GM19240 (cell line): ENCODE data around the gene LEF1.
"Not testable (repeated sequence)": the region's sequence is repeated elsewhere in the genome, so short reads cannot be mapped to it uniquely, and the experiment has no call there.

Source experiments
- DNase-seq: peaks from one replicate; pipeline ENCODE4 v3.0.0; 2011; ENCODE audit warnings: low spot score; ENCODE audit not compliant: insufficient read length

LEF1 gene

DNA sequence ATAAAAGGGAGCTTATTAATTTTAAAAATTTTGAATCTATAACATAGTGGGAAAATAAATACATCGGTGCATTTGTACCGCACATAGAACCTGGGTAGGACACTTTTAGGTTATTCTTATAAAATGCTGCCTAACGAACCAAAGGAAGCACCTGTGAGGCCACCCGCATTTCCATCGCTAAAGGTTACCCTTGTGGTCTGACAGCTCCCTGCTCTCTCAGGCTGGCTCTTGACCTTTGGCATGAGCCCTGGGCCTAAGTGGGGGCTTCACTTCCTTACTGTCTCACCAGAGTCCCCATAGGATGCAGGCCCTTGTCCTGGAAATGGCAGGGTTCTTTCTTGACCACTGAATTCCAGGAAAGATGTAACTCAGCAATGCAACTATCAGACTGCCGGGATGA, 133.0 kb downstream of the LEF1 start:
- no peak for DNase-seq

DNA sequence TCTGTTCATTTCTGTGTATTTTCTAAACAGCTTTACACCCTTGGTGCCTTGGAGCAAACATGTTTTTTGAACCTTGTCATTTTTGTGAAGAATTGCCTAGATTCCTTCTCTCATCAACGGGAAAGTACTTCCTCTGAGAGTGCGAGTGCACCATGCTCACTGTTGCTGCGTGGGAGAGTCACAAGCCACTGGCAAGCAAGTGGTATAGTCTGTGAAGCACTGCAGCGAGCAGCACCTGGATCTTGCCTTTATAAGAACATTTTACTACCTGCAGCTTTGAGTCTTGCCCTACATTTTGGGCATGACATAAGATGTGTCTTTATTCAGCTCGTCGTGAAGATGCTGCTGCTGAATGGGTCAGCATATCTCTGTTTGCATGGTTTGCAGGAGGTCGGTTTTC, 134.2 kb downstream of the LEF1 start:
- DNase-seq, result no peak

DNA sequence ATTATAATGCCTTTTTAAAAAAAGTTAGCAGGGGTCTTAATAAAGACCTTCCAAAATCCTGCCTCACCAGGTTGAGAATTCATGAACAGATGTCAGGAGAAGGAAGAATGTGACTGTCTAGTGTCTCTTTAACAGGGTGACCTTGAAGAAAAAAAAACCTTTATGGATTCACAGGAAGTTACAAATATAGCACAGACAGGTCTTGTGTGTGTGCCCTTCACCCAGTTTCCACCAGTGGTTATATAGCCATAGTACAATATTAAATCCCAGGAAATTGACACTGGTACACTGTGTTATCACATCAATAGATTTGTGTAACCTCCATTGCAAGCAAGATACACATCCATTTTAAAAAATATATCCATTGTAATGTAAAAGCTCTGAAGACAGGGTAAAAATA, 135.4 kb downstream of the LEF1 start:
- no peak for DNase-seq

DNA sequence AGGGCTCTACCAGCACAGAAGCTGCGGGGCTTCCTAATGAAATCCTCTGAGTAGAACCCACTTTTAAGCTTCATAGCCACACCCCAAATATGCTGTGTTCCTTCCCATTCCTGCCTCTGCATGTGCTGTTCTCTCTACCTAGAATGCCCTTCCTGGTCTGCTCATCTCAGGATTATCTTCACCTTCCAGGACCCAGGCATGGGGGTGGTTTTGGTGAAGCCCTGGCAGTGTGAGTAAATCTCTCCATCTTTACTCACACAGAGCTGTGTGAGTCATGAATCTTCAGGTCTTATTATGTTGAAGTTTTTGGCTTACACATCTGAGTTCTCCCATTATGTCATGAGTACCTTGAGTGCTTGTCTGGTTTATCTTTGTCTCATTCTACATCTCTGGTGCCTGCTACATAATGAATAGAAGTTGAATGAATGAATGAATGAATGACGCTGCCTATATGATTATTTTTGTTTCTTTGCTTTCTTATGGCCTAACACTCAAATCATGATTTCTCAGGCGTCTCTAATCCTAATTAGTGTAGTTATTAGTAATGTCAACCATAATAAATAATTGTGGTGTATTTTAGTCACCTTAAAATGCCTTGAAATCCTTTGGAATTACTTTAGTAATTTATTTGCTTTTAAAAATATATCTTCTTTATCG, 137.2 kb downstream of the LEF1 start:
- no peak for DNase-seq

DNA sequence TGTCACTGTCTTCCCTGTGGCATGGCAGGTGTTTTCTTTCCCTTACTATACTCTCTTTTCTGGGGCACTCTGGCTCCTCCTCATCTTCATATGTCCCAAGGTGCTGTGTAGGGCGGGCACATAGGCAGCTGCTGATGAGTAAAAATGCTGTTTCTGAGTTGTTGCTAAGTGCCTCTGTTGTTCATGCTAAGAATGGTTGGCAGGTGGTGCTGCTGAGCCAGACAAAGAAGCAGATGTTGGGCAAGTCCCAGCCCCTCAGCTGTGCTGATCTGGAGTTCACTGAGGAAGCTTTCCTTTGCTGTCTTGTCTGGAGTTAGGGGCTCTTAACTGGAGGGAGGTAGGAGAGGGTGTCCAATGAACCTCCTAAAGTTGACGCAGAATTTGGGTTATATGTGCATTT, 138.4 kb downstream of the LEF1 start:
- peak; percentile 33 for DNase-seq

DNA sequence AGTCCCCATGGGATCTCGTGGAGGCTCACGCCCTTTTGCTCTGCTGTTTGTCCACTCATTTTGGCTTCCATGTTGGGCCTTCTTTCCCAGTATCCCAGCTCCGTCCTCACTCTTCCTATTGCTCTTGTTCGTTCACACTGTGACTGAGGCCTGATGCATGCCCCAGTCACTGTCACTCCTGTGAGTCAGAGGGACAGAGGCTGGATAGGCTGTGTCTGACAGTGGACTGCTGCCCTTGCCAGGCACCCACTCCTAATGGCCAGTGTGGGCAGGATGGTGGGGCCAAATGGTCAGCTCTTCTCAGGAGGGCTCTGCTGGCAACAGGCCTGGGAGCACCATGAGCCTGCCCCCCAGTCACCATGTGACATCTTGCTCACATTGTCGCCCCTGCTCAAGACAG, 139.0 kb downstream of the LEF1 start:
- DNase-seq, result no peak

DNA sequence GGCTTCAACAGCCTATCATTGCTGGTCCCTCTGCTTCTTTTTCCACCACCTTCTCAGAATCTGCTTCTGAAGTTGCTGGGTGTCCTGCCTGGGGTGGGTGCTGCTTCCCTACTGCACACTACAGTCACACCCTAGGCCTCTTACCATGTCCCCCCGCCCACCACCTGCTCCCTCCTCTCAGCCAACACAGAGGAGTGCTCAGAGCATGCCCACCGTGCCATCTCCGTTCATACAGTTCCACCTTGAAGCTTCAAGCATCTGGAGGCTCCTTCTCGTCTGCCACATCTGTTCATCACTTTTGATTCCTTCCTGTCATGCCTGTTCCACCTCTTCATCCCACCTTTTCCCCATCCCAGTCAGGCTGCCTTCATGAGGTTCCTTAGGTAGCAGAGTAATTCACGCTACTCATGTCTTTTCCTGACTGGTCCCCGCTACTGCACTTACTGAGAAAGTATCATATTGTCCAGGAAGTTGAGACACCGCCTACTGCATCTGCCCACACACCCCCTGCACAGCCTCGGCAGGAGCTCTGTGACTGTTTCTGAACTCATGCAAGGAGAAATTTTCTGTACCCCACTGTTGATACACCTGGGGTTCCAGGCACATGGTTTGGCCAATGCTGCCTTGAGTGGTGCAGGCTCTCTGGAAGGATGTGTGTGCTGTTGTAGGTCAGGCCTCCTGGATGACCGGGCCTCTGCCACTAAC, 139.6 kb downstream of the LEF1 start:
- no peak for DNase-seq

DNA sequence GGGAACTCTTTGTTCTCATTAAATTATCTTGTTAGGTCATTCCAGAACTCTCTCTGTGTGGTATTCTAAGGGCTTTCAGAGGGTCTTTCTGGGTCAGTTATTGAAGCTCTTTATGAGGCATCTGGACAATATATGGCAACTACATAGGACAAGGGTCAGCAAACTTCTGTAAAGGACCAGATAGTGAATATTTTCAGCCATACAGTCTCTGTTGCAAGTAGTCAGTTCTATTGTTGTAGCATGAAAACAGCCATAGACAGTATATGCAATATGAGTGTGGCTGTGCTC, 143.9 kb downstream of the LEF1 start:
- no peak for DNase-seq

DNA sequence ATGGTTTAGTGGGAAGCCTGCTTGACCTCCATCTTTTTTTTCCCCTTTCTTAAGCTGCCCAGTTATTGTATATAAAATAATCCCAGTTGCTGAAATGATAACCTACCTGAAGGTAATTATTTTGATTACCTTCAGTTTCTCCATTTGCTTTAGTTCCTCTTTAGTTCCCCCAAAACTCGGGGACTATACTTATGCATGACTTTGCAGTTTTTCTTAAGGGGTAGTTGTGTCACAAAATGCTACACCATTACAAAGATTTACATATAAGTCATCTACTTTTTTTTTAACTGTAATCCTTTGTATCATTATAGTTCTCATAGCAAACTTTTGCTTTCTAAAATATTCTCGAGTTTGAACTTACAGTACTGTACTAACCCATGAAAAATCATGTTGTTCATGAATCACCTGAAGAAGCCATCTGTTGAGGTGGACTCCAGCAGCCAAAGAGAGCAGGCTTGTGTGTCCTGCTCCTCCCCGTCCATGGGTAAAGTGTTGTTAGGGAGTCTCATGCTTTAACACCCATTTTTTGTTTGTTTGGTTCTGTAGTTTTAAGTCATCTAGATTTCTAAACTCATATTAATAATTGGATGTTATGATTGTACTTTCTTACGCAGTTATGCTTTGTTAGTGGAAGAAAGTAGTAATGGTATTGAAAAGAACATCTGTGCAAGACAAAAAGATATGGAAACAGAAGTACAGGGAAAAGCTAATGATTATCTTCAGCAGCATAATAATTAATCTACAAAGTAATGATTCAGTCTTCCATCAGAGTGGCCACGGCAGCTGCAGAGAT, 144.5 kb downstream of the LEF1 start:
- no peak for DNase-seq

DNA sequence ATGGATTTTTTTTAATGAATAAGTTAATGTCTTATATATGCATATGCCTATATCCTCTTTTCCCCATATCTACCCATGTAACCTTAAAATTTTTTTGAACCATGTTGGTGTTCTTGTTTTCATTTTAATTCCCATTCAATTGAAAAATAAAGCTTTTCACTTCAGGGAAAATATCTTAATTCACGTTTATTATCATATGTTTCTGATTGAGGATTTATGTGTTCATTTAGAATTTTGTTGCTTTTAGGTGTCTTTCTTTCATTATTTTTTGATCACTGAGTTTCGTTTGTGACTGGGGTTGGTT, 149.9 kb downstream of the LEF1 start:
- no peak for DNase-seq

DNA sequence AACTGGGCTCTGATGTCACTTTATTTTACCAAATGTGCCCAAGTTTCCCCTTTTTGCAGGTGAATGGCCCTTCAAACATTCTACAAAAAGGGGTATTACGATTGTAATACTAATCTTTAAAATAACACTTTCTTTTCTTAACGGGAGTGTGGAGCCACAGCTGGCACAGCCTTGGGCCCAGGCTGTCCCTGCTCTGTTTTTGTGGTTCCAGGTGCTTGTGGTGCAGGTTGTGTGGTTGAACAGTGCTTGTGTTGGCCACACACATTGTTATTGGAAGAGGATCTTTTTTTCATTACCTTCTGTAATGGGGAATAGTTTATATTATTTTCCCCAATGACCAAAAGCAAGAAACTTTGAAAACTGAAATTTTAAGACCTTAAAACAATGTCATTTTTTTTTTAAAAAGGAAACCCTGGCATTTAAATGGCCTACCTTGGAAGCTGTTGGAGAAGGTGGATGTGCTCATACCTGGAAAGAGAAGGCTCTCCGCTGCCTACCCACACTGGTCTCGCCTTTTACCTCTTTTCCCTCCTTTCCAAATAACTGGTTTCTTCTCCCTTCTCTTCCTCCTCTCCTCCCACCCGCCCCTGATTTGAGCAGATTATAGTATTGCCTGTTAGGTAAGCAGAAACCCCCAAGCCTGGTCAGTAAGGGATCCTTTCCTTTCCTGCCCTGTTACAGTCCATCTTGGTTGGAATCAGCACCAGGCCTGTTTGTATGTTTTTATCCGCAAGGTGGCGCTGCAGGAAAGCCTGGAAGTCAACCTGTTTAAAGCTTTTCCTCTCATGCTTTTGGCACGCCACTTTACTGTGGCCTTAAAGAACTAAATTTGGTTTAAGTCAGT, 150.5 kb downstream of the LEF1 start:
- DNase-seq, result peak; percentile 60

DNA sequence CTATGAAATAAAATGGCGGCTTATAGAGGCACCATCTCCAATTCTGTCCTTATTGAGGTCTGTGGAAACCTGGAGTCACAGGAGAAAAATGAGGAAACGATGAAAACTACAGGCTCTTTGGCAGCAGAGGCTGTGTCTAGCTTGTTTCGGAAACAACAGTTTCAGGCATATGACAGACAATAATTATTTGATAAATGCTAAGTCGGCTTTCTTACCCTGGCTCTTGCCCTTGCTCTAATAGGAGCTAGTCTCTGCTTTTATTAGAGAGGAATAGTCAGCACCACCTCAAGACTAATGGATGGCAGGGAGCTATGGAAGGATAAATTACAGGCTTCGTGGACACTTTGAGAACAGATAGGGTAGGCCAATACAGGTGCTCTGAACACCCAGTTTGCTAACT, 154.8 kb downstream of the LEF1 start:
- no peak for DNase-seq

DNA sequence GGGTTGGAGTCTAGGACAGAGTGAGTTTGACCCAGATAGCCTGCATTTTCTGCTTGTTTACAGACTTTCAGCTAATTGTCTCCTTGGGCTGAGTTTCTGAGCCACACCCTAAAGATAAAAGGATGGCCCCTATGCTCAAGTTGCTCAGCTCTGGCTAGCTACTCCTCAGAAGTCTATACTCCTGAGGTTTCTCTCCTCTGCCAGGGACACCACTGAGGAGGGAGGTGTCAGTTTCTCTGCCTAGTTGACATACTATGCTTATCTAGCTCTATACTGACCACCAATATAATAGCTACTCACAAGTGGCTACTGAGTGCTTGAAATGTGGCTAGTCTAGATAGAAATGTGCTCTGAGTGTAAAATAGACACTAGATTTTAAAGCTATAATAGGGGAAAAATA, 155.4 kb downstream of the LEF1 start:
- DNase-seq, result no peak

DNA sequence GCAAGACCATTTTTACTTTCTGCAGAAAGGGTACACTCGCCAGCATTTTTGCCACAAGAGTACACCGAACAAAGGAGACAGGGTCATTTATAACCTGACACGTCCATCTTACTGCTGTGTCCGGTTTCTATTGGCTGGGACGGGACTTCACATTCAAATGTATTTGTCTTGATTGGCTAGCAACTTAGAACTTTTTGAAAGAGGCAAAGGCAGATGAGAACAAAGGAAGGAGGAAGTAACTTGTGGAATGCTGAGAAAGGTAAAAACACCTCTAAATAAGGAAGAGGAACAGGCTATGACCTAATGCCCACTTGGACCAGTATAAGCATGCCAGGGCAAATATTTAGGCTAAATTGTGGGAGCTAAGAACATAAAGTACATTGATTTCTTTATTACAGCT, 156.3 kb downstream of the LEF1 start:
- not testable (repeated sequence) for DNase-seq

DNA sequence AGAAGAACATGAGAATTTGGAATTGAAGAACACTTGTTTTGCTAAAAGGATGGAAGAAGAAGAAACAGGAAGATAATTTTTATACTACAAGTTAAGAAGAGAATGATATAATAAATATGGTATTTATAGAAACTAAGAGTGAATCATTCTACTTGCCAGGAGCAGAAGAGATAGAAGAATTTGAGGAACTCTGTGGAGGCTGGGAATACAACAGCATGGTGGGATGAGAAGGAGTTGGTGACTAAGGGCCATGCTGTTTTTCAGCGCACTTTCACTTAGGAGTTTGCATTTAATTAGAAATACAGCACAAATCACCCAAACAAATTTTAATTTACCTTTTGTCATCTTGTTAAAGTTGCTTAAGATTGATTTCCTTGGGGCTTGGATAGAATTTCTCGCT, 158.6 kb downstream of the LEF1 start:
- no peak for DNase-seq

DNA sequence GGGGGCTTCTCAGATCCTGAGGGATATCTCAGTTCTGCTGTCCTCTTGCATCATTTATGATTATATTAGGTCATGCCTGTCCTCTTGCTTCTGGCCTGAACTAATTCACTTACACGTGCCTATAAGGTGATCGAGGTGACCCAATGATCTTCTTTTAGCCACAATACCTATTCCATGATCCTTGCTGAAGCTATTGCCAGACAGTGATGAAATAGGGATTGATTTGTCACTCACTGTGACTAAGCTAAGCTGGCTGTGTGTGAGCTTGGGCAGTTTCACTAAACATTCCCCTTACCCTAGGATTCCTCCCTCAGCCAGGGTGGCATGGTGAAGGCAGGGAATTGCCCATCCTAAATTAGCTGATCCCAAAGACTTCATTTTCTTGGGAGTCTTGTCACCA, 160.0 kb downstream of the LEF1 start:
- DNase-seq, result no peak

DNA sequence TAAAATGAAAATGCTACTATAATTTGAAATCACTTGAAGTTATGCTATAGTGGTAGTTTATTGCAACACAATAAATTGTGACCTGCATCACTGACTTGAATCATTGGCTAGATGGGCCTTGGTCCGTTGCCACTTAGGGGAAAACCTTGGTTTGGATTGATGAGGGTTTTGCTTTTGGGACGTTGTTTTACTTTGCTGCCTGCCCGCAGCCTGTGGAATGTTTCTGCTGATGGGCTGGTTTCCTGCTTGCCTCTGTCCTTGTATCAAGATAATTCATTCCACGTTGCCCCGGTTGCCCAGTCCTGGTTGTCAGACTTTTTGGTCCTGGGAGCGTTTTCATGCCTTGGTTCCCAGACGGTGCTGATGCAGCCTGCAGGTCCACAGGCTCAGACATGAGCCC, 160.7 kb downstream of the LEF1 start:
- no peak for DNase-seq

DNA sequence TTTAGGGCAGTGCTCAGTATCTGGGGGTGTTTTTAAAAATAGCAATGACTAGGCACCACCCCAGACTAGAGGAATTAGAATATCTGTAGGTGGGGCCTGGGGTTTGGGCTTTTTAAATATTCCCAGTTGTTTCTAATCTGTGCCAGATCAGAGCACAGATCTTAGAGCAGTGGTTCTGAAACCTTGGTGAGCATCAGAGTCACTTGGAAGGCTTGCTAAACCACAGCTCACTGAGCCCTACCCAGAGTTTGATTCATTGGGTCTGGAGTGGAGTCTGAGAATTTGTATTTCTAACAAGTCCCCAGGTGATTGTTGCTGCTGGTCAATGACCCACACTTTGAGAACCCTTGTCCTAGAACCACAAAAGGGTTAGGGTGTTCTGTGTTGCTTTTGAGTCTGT, 162.4 kb downstream of the LEF1 start:
- DNase-seq, result no peak

DNA sequence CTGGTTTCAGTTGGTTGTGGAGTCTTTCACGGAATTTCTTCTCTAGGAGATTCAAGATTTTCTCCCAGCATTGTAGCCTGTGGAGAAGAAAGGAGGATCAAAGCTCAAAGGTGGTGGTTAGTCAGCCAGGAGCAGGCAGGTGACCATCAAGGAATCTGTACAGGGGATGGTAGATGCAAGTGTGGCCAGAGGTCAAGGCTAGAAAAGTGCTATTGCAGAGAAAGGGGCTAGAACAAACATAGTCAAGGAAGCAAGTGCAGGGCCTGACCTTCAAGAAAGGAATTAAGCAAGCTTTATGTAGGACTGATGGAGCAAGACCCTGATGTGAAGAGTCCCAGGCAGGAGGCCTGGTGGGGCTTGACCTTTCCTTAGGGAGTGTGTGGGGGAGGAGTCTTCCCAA, 162.9 kb downstream of the LEF1 start:
- no peak for DNase-seq

DNA sequence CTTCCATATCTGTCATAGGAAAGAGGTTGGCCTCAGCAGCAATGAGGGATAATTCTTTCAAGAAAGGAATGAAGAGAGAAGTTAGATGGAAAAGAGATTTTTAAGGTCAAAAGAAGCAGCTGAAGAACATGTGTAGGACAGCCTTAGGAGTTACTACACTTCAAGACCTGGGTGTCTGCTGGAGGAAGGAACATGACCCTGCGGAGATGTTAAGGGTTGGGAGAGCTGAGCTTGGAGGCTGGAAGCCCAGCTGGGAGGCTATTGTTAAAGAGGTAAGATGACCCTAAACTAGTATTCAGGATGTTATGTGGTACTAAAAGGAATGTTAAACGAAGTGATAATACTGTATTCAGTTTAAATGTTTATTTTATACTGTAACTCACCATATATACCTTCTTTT, 164.1 kb downstream of the LEF1 start:
- DNase-seq, result no peak

DNA sequence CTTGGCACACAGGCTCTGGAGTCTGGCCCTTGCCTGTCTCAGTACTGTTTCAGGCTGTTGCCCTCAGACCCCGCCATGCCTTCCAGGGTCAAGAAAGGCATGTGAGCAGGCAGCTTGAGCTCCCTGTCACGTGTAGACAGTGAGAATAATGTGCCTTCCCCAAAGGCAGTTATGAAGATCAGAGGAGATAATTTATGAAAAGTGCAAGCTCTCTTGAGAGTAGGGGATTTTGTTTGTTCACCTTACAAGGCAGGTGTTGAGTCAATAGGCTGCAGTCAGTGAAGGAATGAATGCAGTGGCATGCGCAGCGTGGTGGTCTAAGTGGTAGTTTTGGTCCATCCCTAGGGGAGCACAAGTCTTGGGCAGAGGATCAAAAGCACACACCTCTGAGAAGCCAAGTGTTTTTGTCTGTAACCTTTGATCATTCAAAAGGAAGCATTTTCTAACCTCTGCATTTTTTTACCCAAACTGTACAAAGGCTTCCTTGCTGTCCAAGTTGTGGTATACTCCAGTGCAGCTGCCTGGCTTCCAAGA, 164.7 kb downstream of the LEF1 start:
- DNase-seq, result no peak
